ENCODE results near the gene SAMD3. TPM values are rescaled to one million over a fixed set of nuclear protein-coding genes. Genes with fewer than 3 reads are reported as not detected.

The SAMD3 gene
- total RNA-seq, 1 donor from 2014 or later, result 0.69 TPM

DNA sequence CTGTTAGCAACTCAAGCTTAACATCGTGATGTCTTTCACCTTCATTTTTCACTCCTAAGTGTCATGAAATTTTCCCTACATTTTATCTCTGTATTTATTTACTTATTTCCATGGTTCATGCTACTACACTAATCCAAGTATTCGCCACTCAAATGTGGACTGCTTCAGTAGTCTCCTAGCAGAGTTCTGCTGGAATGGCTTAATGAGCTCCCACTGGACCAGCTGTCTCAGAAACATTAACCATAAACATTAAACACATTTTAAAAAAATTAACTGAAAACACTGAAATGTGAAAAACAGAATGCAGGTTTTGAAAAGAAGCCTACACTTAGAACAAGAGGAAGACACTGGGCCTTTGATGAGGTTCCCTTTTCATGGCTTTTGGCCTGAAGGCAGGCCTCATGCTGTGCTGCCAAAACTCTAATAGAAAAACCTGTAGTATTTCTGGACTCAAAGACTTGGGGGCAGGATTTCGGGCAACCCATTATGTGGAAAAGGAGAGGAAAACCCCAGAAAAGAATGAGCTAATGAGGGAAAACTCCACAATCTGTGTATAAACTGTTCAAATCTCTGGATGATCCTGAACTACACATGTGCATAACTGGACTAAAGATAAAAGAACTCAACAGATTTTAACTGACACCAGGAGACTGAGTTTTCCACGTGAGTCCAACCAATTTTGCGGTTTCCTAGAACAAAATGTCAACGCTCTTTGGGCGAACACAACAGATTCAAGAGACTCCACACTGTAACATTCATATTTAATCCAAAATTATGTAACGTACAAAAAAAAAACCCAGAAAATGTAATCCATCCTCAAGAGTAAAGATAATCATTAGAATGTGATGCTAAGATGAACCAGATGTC, 33.0 kb downstream of the SAMD3 start:
- H3K4me3 Mint-ChIP-seq (ENCODE audit: low read depth), result no peak overlapping the region
- peaks cover 3% of the 10 kb centered on the region for H3K27me3 Mint-ChIP-seq
- H3K4me1 Mint-ChIP-seq (ENCODE audit: low read depth), result peaks cover 10% of the 10 kb centered on the region
- peaks cover 4% of the 10 kb centered on the region for H3K36me3 Mint-ChIP-seq (ENCODE audit: insufficient read depth)
- peaks cover 18% of the 10 kb centered on the region for H3K9me3 Mint-ChIP-seq (ENCODE audit: low read depth)
- TF ChIP-seq, protein P1, sequence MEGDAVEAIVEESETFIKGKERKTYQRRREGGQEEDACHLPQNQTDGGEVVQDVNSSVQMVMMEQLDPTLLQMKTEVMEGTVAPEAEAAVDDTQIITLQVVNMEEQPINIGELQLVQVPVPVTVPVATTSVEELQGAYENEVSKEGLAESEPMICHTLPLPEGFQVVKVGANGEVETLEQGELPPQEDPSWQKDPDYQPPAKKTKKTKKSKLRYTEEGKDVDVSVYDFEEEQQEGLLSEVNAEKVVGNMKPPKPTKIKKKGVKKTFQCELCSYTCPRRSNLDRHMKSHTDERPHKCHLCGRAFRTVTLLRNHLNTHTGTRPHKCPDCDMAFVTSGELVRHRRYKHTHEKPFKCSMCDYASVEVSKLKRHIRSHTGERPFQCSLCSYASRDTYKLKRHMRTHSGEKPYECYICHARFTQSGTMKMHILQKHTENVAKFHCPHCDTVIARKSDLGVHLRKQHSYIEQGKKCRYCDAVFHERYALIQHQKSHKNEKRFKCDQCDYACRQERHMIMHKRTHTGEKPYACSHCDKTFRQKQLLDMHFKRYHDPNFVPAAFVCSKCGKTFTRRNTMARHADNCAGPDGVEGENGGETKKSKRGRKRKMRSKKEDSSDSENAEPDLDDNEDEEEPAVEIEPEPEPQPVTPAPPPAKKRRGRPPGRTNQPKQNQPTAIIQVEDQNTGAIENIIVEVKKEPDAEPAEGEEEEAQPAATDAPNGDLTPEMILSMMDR (IDR thresholded peaks at IDR 0.05; ENCODE audit: unreplicated experiment), result no peak
- no peak for DNase-seq (ENCODE audit: low spot score, unreplicated experiment)
- no peak overlapping the region for H3K27ac Mint-ChIP-seq

GRCh38 chr6:130188207-130188899, 34.4 kb downstream of the SAMD3 start:
- DNase-seq (ENCODE audit: low spot score, unreplicated experiment), result no peak
- H3K27ac Mint-ChIP-seq, result no peak overlapping the region
- peaks cover 10% of the 10 kb centered on the region for H3K4me1 Mint-ChIP-seq (ENCODE audit: low read depth)
- TF ChIP-seq, protein P1 (IDR thresholded peaks at IDR 0.05; ENCODE audit: unreplicated experiment), result no peak
- H3K27me3 Mint-ChIP-seq, result peaks cover 5% of the 10 kb centered on the region
- H3K4me3 Mint-ChIP-seq (ENCODE audit: low read depth), result no peak overlapping the region
- H3K9me3 Mint-ChIP-seq (ENCODE audit: low read depth), result peaks cover 11% of the 10 kb centered on the region
- peaks cover 1% of the 10 kb centered on the region for H3K36me3 Mint-ChIP-seq (ENCODE audit: insufficient read depth)

DNA sequence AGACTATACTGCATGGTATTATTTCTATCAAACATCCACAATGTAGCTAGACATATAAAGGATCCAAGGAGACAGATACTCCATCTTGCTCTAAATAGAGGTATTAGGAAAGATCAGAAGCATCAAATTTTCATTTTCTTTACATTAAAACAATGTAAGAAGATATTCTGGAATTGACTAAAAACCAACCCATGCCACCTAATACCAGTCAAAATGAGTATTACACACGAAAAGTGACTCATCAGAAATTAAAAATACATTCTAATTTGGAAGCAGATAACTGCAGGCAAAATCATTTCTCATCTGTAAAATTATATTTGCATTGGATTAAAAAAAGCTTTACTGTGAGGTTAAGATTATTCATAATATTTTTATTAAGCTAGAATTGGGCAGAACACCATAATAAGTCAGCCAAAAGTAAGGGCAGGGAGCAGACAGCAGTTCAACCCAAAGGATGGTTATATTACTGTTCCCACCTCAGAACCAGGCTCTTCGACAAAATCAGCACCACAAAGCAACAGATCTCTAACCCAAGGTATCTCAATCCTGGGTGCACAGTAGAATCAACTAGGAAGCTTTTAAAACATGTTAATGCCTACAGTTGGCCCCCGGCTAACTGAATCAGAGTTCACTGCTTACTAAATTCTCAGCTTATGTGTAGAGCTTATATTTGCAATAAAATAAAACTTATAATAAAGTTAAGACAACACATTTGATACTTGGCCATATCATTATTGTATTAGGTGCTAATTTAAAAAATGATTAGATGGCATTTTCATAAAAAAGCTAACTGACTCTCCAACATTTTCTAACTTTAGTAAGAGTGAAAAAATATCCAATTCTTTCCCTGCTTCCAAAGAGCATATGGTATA, 35.2 kb downstream of the SAMD3 start:
- TF ChIP-seq, protein P1 (IDR thresholded peaks at IDR 0.05; ENCODE audit: unreplicated experiment), result no peak
- H3K36me3 Mint-ChIP-seq (ENCODE audit: insufficient read depth), result peaks cover 1% of the 10 kb centered on the region
- no peak for DNase-seq (ENCODE audit: low spot score, unreplicated experiment)
- peaks cover 10% of the 10 kb centered on the region for H3K4me1 Mint-ChIP-seq (ENCODE audit: low read depth)
- no peak overlapping the region for H3K4me3 Mint-ChIP-seq (ENCODE audit: low read depth)
- H3K9me3 Mint-ChIP-seq (ENCODE audit: low read depth), result peaks cover 7% of the 10 kb centered on the region
- H3K27me3 Mint-ChIP-seq, result peaks cover 5% of the 10 kb centered on the region
- no peak overlapping the region for H3K27ac Mint-ChIP-seq

DNA sequence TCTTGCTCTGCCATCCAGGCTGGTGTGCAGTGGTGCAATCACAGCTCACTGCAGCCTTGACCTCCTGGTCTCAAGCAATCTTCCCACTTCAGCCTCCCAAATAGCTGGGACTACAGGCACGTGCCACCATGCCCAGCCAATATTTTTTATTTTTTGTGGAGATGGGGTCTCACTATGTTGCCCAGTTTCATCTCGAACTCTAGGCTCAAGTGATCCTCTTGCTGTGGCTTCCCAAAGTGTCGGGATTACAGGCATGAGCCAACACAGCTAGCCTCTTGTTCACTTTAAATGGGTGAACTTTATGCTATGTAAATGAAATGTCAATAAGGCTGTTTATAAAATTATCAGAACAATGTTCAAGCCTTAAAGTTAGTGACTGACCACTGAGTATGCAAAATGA, 37.1 kb downstream of the SAMD3 start:
- Mint-ChIP-seq H3K9me3 (ENCODE audit: low read depth) (peaks cover 3% of the 10 kb centered on the region), H3K27ac (no peak overlapping the region), H3K4me1 (ENCODE audit: low read depth) (peaks cover 13% of the 10 kb centered on the region), H3K27me3 (peaks cover 5% of the 10 kb centered on the region), H3K36me3 (ENCODE audit: insufficient read depth) (no peaks in the 10 kb centered on the region), H3K4me3 (ENCODE audit: low read depth) (no peak overlapping the region)
- TF ChIP-seq, protein P1 (IDR thresholded peaks at IDR 0.05; ENCODE audit: unreplicated experiment), result no peak
- DNase-seq (ENCODE audit: low spot score, unreplicated experiment), result no peak

All from progenitor cell of endocrine pancreas (in vitro differentiated cells).